ENCODE results near the gene TSSC4.

DNA sequence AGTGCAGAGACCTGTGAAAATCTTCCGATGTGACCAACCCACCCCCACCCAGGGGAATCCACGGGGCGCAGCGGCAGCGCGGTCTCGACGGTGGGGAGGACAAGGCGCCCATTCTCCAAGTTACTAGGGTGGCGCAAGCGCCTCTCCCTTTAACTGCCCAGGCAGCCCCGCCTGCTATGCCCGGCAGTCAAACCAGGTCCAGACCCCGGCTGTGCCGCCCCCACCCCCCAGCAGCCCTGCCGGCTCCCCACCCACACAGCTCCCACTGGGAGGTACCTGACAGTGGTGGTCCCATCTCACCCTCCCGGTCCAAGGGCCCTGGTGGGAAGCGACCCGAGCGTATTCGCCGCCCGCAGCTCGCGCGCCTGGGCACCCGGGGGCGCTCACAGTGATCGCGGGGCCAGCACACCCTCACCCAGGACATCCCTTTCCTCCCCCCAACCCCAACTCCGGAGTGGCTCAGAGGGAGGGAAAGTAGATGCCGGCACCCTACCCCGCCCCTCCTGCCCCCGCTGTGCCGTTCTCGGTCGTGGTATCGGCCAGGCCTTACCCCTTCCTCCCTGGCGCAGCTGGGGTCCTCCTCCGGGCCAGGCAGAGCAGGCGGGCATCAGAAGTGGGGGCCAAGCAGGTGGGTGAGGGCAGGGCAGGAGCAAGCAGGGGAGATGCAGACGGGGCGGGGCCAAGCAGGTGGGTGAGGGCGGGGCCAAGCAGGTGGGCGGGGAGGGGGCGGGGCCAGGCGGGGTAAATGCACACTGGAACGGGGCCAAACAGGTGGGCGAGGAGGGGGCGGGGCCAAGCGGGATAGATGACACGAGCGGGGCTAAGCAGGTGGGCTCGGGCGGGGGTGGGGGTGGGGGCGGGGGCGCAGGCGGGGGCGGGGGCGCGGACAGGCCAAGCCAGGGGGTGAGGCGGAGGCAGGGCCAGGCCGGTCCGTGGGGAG lies 43.6 kb downstream of the TSSC4 start, which contains the start of gene TRPM5:
- TF ChIP-seq, protein P1, sequence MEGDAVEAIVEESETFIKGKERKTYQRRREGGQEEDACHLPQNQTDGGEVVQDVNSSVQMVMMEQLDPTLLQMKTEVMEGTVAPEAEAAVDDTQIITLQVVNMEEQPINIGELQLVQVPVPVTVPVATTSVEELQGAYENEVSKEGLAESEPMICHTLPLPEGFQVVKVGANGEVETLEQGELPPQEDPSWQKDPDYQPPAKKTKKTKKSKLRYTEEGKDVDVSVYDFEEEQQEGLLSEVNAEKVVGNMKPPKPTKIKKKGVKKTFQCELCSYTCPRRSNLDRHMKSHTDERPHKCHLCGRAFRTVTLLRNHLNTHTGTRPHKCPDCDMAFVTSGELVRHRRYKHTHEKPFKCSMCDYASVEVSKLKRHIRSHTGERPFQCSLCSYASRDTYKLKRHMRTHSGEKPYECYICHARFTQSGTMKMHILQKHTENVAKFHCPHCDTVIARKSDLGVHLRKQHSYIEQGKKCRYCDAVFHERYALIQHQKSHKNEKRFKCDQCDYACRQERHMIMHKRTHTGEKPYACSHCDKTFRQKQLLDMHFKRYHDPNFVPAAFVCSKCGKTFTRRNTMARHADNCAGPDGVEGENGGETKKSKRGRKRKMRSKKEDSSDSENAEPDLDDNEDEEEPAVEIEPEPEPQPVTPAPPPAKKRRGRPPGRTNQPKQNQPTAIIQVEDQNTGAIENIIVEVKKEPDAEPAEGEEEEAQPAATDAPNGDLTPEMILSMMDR (IDR thresholded peaks at IDR 0.05), result no peak
- TF ChIP-seq POLR2A (IDR thresholded peaks at IDR 0.05) (no peak), EP300 (IDR thresholded peaks at IDR 0.05; ENCODE audit: low read depth) (no peak), POLR2AphosphoS5 (IDR thresholded peaks at IDR 0.05) (no peak)
